NCI-H1417 (cell line): Measurements from ENCODE around the gene ELOVL2.

Source experiments
- DNase-seq, 3 experiments: peaks; one replicate each; lab custom pipeline; 2025; lab: John Stamatoyannopoulos, UW

Gene ELOVL2

GRCh38 chr6:11056871-11057270 is 12.8 kb upstream of the ELOVL2 start:
- no peak for DNase-seq

DNA sequence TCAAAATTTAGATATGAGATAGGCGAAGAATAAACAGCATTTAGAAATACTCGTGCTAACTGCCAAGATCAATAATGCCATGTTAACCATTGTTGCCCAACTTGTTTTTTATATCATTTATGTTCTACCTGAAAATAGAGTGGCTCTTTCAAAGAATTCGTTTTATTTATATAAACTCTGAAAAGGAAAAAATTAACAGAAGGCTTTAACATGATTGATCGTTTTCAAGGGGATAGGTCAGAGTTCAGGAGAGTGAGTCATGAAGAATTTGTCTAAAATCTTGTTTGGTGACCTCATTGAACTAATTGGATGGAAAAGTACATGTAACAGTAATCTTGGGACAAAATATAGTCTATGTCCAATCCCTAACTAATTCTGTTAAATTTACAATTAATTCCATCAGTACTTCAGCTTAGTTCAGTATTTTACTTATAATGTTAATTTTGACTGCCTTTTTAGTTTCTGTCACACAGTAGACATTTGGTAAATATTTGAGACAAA is 11.1 kb upstream of the ELOVL2 start:
- DNase-seq = peak in 1 of 3 experiments; percentile 3

DNA sequence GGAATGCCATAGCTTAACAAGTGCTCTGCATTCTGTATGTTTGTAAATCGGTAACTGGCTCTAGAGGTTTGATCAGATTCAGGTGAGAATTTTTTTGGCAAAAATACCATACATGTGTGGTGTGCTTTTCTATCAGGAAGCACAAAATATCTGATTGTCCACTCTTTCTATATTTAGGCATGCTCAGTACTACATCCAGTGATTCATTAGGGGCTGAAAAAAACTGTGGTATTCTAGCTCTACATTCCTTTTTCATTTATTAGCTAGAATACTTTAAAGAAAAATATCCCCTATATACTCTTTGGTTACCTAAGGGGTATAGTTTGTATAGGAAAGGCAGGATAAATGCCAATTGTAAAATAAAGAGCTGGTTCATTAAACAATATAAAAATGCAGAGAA is 10.6 kb upstream of the ELOVL2 start:
- no peak for DNase-seq

GRCh38 chr6:11053307-11053706 is 9.2 kb upstream of the ELOVL2 start:
- no peak for DNase-seq

DNA sequence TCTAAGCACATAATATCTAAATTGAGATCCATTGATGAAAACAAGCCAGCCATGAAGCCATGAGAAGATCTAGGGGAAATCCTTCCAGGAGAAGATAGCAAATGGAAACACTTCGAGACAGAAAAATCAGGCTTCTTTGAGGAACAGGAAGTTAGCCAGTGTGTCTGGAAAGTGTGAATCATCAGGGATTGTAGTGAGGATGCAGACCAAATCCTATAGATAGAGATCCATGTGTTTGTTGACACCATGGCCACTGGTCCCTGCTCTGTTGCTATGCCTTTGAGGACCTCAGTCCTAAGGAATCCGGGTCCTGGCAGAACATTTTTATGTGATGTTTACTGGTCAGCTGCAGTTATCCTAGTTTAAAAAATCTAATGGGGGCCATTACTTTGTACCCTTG is 6.6 kb upstream of the ELOVL2 start:
- no peak for DNase-seq

- no peak for DNase-seq
Measured at GRCh38 chr6:11044712-11045167, 635 bp upstream of the ELOVL2 start.

DNA sequence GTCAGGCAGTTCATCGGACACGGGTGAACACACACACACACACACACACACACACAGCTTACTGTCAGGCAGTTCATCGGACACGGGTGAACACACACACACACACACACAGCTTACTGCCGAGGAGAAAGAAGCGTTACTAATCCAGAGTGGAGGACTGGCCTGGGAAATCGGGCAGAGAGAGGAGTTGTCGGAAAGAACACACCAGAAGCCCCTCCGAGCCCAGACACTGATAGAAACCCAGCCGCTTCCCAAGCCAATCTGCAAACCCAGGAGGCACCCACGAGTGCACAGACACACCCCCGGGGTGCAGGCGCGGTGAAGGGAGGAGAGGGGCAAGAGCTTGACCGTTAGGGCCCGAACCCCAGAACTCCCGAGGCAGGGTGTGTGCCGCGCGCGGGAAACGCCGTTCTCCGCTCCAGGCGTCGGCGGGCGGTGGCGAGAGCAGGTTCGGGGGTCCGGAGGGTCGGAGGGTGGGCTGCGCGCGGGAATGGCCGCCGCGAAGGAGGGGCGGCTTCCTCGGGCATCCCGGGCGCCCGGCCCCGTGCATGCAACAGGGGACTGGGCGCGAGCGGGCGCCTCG is 636 bp downstream of the ELOVL2 start:
- DNase-seq = peak; percentile 38 to 82 (median 67)

DNA sequence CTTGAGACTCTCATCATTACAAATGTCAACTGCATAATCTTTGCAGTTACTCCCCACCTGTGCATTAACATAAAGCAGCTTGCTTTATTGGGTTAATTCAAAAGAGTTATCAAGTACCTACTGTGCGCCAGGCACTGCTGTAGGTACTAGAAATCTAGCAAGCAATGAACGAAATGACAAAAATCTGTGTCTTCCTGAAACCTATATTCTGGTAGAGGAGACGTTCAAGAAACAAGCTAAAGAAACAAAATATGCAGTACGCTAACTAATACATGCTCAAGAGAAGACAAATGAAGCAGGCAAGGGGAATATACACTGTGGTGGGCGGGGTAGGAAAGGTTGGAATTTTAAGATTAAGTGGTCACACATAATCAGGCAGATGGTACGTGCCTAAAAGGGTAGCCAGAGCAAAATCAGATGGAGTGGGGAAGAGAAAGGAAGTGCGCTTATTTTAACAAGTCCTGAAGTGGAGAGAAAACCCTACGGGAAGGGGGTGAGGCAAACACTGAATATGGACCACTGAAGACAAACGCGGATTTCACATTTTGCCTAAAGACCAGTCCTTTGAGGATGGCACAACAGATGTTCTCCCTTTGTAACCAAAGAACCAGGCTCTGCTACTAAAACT is 1.2 kb downstream of the ELOVL2 start:
- DNase-seq = peak in 1 of 3 experiments; percentile 67

DNA sequence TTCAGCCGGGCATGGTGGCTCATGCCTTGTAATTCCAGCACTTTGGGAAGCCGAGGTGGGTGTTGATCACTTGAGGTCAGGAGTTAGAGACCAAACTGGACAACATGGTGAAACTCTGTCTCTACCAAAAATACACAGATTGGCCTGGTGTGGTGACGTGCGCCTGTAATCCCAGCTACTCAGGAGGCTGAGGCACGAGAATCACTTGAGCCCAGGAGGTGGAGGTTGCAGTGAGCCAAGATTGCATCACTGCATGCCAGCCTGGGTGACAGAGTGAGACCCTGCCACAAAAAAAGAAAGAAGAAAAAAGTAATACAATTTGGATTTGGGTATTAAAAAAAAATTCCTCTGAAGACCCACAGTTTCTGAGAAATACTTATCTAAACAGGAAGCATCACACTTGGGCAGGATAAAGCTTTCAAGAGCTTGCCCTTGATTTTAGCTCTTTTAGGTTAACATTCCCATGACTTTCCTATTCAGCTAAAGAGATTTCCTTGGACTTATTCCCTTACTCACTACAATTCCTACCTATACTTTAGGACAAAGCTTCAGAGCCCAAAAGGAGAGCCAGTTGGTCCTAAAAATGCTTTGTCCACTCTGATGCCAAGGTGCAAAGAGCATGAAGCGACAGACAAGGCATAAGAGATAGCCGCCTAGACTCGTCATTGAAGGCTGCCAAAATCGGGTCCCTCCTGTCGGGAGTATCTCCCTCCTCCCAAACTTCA is 1.9 kb downstream of the ELOVL2 start:
- no peak for DNase-seq

- peak in 1 of 3 experiments; percentile 41 for DNase-seq
Measured at GRCh38 chr6:11040134-11040533, 4.0 kb downstream of the ELOVL2 start.

GRCh38 chr6:11039040-11039439 is 5.1 kb downstream of the ELOVL2 start:
- DNase-seq = peak in 1 of 3 experiments; percentile 52

DNA sequence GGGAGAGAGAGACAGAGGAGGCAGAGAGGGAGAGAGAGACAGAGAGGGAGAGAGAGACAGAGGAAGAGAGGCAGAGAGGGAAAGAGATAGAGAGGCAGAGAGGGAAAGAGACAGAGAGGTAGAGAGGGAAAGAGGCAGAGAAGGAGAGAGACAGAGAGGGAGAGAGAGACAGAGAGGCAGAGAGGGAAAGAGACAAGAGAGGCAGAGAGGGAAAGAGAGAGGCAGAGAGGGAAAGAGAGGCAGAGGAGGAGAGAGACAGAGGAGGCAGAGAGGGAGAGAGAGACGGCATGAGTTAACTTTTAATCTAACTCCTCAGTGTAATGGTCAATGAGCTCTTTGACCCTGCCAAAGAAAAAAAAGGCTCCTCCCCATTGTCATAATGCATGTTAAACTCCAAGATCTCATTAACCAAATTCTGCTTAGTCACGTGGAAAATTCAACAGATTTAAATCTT is 7.1 kb downstream of the ELOVL2 start:
- DNase-seq = no peak

- DNase-seq = no peak
Measured at GRCh38 chr6:11036351-11036740, 7.8 kb downstream of the ELOVL2 start.

DNA sequence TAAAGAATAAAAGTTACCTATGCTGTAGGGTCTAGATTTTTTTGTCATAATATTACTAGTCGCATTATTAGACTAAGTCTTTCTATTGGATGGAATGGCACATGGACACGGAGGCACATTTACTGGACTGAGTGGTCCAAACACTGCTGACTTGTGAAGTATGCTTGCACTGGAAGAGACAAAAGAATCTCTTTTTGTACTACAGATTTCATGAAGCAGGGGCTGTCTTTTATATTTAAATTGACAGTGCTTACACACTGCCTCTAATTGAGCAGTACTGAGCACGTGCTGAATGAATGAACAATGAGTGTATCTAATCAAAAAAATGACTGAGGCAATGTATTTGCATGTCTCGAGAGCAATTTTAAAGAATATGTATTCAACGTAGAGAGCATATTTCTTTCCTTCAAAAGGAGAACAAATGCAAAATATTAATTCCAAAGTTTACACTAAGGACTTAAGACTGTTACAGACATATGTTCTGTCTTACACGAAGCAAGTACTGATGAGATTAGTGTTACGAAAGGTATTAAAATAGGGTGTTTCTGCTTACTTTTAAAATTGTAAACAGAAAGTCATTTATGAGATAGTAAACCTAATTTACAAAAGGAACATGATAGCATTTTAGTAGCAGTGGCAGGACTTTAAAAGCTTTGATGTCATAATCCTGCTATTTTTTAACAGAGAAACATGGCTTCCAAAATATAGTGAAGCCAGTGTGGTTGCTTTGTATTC is 8.3 kb downstream of the ELOVL2 start:
- DNase-seq = no peak

GRCh38 chr6:11033825-11034224 is 10.3 kb downstream of the ELOVL2 start:
- no peak for DNase-seq

DNA sequence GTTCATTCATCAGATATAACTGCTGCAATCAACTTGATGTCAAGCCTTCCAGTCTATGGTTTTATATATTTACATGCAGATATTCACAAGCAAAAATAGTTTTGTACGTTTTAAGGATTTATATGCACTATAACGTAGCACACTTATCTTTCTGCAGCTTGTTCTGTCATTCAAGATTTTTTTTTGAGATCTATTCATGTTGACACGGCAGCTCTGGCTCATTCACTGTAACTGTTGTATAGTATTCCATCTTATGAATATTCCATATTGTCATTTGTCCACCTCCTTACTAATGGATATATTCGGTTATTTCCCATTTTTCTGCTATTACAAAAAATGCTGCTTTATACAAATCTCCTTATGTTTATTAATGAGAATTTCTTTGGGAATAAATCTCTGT is 13.2 kb downstream of the ELOVL2 start:
- DNase-seq = no peak

- DNase-seq = no peak
Measured at GRCh38 chr6:11028959-11029358, 15.1 kb downstream of the ELOVL2 start.

DNA sequence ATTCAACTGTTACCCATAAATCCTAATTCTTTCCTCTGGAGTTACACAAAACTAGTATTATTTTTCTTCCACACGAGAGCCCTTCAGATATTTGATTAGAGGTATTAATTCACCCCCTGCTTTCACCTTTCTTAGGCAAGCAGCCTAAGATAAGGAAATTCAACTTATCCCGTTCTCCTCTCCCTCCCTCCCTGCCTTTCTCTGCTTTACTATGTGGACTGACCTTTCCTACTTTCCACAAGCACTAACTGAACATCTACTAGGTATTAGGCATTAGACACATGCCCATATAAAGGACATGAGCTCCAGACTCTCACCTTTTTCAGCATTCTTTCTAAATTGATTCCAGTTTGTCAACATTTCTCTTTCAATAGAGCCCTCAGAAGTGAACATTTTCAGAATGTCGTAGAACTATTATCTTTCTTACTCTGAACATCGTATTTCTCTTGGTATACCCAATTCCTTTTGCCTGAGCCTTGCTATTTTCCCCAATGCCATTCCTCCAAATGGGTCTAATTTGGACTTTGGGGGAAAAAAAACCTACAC is 16.5 kb downstream of the ELOVL2 start:
- no peak for DNase-seq

DNA sequence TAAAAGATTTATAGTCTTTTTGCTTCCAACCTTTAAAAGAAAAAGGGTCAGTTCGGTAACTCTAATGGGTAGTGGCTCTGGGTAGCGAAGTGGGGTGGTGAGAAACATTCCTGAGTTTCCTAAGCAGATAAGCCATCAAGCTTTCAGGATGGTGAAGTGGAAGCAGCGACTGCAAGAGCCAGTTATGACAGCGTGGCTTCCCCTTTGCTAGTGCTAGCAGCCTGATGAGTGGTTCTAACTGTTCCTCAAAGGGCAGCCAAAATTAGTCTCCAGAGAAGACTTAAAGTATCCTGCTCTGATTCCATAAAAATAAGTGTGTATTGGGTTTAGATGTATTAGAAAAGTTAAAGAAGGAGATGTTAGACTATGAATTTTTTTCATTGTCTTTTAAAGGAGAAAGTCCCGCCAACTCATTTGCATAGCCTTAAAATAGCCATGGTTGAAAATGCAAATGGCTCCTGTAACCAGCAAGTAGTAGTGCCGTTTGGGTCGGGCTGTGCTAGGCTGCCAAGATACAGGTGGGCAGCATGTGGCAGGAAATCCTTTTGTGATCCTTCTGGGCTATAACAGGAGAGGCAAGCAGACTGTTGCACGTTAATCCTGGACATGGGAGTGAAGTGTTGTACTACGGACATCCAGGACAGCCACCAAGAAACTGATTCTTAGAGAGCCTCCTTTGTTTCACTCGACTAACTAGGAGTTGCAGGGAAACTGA is 18.0 kb downstream of the ELOVL2 start:
- no peak for DNase-seq

DNA sequence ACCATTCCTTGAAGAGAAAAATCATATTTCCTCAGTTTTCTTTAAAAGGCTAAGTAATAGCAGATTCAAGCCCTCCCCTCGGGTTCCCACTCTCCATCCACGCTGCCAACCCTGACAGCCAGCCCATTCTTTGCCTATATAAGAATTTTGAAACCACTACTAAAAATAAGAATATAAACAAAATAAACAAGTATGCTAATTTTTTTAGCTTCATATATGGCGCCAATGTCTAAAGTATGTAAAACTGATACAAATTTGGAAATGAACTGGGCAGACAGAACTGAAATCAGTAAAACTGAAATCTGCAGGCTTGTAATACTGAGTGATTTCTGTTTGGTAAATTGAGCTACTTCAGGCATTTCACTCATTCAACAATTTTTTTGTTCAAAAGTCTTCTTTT is 19.0 kb downstream of the ELOVL2 start:
- DNase-seq = no peak

GRCh38 chr6:11023032-11023431 is 21.1 kb downstream of the ELOVL2 start:
- no peak for DNase-seq
